Aorta (tissue), 5 donors: ENCODE data around the gene MYBPC2. TPM values are rescaled to one million over a fixed set of nuclear protein-coding genes. Genes with fewer than 3 reads are reported as not detected.

ENCODE experiments used
- ATAC-seq: fragments of 200-7000 bp; cut with Tn5 transposase; one replicate; pipeline ENCODE4 v1.9.1; 2022; ENCODE audit warnings: moderate library complexity; ENCODE audit not compliant: low FRiP score
- DNase-seq, 2 donors: peaks; one replicate each; pipeline ENCODE4 v3.0.0-alpha.2; 2020
- H3K27ac ChIP-seq, 2 donors: one replicate each; pipeline ENCODE4 v1.5.1; 2013; ENCODE audit warnings: low read length in 2 of 2, mild to moderate bottlenecking in 2 of 2, moderate library complexity in 2 of 2, control low read depth in 1 of 2, inconsistent platforms in 1 of 2, low read depth in 1 of 2
- H3K27me3 ChIP-seq, 2 donors: one replicate each; pipeline ENCODE4 v1.6.1; 2013; ENCODE audit warnings: control low read depth in 1 of 2, low read length in 1 of 2, mild to moderate bottlenecking in 1 of 2, moderate library complexity in 1 of 2; ENCODE audit not compliant: insufficient read depth in 2 of 2, control insufficient read depth in 1 of 2
- H3K36me3 ChIP-seq, 2 donors: one replicate each; pipeline ENCODE4 v1.6.1; 2013; ENCODE audit warnings: control low read depth in 1 of 2, low read length in 1 of 2, mild to moderate bottlenecking in 1 of 2; ENCODE audit not compliant: insufficient read depth in 2 of 2, control insufficient read depth in 1 of 2
- H3K4me1 ChIP-seq, 2 donors: one replicate each; pipeline ENCODE4 v1.6.1; 2013; ENCODE audit warnings: low read length in 2 of 2, control low read depth in 1 of 2, mild to moderate bottlenecking in 1 of 2, moderate library complexity in 1 of 2; ENCODE audit not compliant: insufficient read depth in 2 of 2, control insufficient read depth in 1 of 2
- H3K4me3 ChIP-seq, 2 donors: one replicate each; pipeline ENCODE4 v1.5.1; 2013; ENCODE audit warnings: low read length in 2 of 2, control low read depth in 1 of 2, mild to moderate bottlenecking in 1 of 2
- H3K9me3 ChIP-seq: one replicate; pipeline ENCODE4 v1.6.1; 2013; ENCODE audit warnings: mild to moderate bottlenecking, low read length; ENCODE audit not compliant: control insufficient read depth
- WGBS, 2 donors: extraction: QIAGEN DNeasy Blood & Tissue Kit; methylation state at CpG; one replicate each; pipeline ENCODE4 v1.1.7; 2013; 5-methylcytosine and 5-hydroxymethylcytosine counted together
- intact Hi-C, 2 donors: fragments of 100-400 bp; cut with DNase I; formaldehyde crosslinking; loops; one replicate each; pipeline versions ENCODE4 v1.14.2 to v1.15.0; 2022
- polyA plus RNA-seq, 2 donors: library from polyadenylated mRNA; stranded (reverse); fragments of 200-250 nt; gene quantifications; one replicate each; pipeline ENCODE4 v1.2.3, GENCODE V29; 2013
- total RNA-seq, 2 donors: library from RNA; stranded (reverse); fragmentation: NEBNext Ultra II Directional; extraction: Animal tissue kit (Norgen Biotek cat#: 25700); gene quantifications; one replicate each; pipeline ENCODE4 v1.2.1, GENCODE V29; 2021
- donor health status: healthy with polysubstance abuse.
- donor health status: Bipolar disorder and iron deficiency.
- donor health status: DM: no; HTN: no; CAD: no.
- donor health status: DM: no; HTN: no; CAD: no.
- donor health status: DM: yes; HTN: yes; CAD: no.

Gene MYBPC2
- total and polyA plus RNA-seq, 4 donors: 0.03 TPM; not detected in 3

GRCh38 chr19:50406156-50406820 is 26.4 kb upstream of the MYBPC2 start:
- no peak for ATAC-seq
- DNase-seq: no peak
- Histone ChIP-seq H3K27ac (no peak overlapping the region), H3K4me1 (no peaks in the 10 kb centered on the region), H3K9me3 (no peaks in the 10 kb centered on the region), H3K4me3 (no peak overlapping the region), H3K27me3 (no peaks in the 10 kb centered on the region), H3K36me3 (no peaks in the 10 kb centered on the region)
- 89 to 91% methylated on average over 22 of the region's 22 CpGs for WGBS, 2 donors
- intact Hi-C loops: no loop called here

- no peak overlapping the region for H3K27ac ChIP-seq
- no peaks in the 10 kb centered on the region for H3K9me3 ChIP-seq
- DNase-seq (no peak), ATAC-seq (no peak)
- no peaks in the 10 kb centered on the region for H3K4me1 ChIP-seq
- intact Hi-C loops: no loop called here
- H3K36me3 ChIP-seq: no peaks in the 10 kb centered on the region
- no peaks in the 10 kb centered on the region for H3K27me3 ChIP-seq
- 94 to 96% methylated on average over 19 of the region's 19 CpGs for WGBS, 2 donors
- H3K4me3 ChIP-seq: no peak overlapping the region
Measured at GRCh38 chr19:50406829-50407228, 25.9 kb upstream of the MYBPC2 start.

DNA sequence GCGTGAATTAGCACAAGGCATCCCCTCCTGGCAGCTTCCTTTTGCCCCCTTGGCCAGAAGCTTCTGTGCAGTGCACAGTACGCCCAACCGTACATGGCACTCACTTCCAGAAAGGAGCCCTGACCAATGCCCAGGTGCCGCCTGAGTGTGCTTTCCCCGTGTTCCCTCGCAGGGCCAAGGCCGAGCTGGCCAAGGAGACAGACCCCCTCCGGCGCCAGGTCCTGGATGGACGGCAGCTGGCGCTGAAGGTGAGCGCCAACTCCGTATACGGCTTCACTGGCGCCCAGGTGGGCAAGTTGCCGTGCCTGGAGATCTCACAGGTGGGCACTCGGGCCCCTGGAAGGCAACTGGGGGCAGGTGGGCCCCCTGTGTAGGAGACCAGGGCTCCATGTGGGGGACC is 23.3 kb upstream of the MYBPC2 start:
- no peak overlapping the region for H3K4me3 ChIP-seq
- no peaks in the 10 kb centered on the region for H3K9me3 ChIP-seq
- DNase-seq (no peak), ATAC-seq (no peak)
- H3K27me3 ChIP-seq: no peaks in the 10 kb centered on the region
- H3K4me1 ChIP-seq: no peaks in the 10 kb centered on the region
- 96 to 97% methylated on average over 17 of the region's 17 CpGs for WGBS, 2 donors
- intact Hi-C loops: no loop called here
- H3K36me3 ChIP-seq: no peaks in the 10 kb centered on the region
- H3K27ac ChIP-seq: no peak overlapping the region

GRCh38 chr19:50410109-50410508 is 22.6 kb upstream of the MYBPC2 start:
- H3K36me3 ChIP-seq: no peaks in the 10 kb centered on the region
- DNase-seq: no peak
- 86% methylated on average over 10 of the region's 10 CpGs for WGBS, 2 donors
- ATAC-seq: no peak
- no peak overlapping the region for H3K4me3 ChIP-seq
- H3K4me1 ChIP-seq: no peaks in the 10 kb centered on the region
- no peaks in the 10 kb centered on the region for H3K27me3 ChIP-seq
- H3K27ac ChIP-seq: no peak overlapping the region
- H3K9me3 ChIP-seq: no peaks in the 10 kb centered on the region
- intact Hi-C loops: no loop called here

DNA sequence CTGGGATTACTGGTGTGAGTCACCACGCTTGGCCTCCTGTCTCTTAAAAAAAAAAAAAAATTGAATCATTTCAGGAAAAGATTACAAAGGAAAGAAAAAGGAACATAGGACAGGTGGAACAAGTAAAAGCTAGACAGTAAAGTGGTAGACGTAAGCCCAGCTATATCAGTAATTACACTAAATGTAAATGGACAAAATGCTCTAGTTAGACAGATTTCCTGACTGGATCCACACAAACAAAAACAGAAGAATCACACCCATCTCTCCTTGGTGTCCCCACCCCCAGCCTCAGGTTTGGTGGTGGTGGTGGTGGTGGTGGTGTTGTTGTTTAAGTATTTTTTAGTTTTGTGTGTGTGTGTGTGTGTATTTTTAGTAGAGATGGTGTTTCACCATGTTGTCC is 20.3 kb upstream of the MYBPC2 start:
- DNase-seq (no peak), ATAC-seq (no peak)
- H3K4me1 ChIP-seq: no peaks in the 10 kb centered on the region
- 98% methylated on average over 2 of the region's 2 CpGs for WGBS, 2 donors
- H3K4me3 ChIP-seq: no peak overlapping the region
- H3K27me3 ChIP-seq: no peaks in the 10 kb centered on the region
- intact Hi-C loops: no loop called here
- H3K9me3 ChIP-seq: no peaks in the 10 kb centered on the region
- H3K36me3 ChIP-seq: no peaks in the 10 kb centered on the region
- no peak overlapping the region for H3K27ac ChIP-seq

GRCh38 chr19:50413096-50413495 is 19.6 kb upstream of the MYBPC2 start:
- Histone ChIP-seq H3K9me3 (no peaks in the 10 kb centered on the region), H3K36me3 (no peaks in the 10 kb centered on the region), H3K27me3 (no peaks in the 10 kb centered on the region), H3K4me1 (no peaks in the 10 kb centered on the region), H3K4me3 (no peak overlapping the region), H3K27ac (no peak overlapping the region)
- no peak for DNase-seq
- 93 to 97% methylated on average over 13 of the region's 13 CpGs for WGBS, 2 donors
- intact Hi-C loops: no loop called here
- ATAC-seq: no peak

GRCh38 chr19:50413531-50413930 is 19.2 kb upstream of the MYBPC2 start:
- Histone ChIP-seq H3K27ac (no peak overlapping the region), H3K4me3 (no peak overlapping the region), H3K27me3 (no peaks in the 10 kb centered on the region), H3K36me3 (no peaks in the 10 kb centered on the region), H3K9me3 (no peaks in the 10 kb centered on the region), H3K4me1 (no peaks in the 10 kb centered on the region)
- WGBS, 2 donors: 95 to 97% methylated on average over 21 of the region's 21 CpGs
- intact Hi-C loops: no loop called here
- no peak for DNase-seq
- no peak for ATAC-seq

DNA sequence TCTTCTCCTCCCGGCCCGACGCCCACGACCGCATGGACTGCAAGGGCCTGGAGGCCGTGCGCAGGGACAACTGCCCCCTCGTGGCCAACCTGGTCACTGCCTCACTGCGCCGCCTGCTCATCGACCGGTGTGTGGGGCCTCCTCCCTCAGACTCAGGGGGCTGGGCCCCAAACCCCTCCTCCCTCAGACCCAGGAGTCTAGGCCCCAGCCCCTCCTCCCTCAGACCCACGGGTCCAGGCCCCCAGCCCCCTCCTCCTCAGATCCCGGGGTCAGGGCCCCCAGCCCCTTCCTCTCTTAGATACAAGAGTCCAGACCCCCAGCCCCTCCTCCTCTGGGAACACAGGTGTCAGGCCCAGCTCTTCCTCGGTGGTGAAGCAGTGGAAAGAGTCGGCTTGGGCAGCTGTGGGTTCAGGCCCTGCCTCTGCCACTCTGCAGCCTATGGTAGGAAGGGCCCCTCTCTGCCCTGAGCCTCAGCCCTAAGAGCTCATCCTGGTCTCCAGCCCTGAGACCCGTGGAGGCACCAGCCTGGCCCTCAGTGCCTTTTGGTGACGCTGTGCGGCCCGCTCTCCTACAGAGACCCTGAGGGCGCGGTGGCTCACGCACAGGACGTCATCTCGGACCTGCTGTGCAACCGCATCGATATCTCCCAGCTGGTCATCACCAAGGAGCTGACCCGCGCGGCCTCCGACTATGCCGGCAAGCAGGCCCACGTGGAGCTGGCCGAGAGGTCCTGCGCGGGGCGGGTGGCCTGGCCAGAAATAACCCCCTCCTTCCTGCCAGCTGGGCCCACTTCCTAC is 17.6 kb upstream of the MYBPC2 start:
- peak; percentile 85 to 94 for DNase-seq

DNA sequence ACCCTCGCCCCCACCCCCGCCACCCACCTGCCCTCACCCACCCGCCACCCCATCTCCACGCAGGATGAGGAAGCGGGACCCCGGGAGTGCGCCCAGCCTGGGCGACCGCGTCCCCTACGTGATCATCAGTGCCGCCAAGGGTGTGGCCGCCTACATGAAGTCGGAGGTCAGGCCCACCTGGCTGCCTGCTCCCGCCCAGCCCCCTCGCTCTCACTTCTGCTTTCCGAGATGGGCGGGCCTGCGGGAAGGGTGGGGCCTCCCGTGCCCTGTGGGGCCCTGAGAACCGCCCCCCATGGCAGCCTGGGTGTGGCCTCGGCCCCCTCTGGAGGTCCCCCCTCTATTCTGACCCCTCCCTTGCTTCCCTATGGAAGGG is 17.0 kb upstream of the MYBPC2 start:
- Histone ChIP-seq H3K4me3 (no peak overlapping the region), H3K27ac (no peak overlapping the region), H3K36me3 (no peaks in the 10 kb centered on the region), H3K9me3 (no peaks in the 10 kb centered on the region), H3K4me1 (no peaks in the 10 kb centered on the region), H3K27me3 (no peaks in the 10 kb centered on the region)
- no peak for ATAC-seq
- 91% methylated on average over 20 to 22 of the region's 22 CpGs for WGBS, 2 donors
- no peak for DNase-seq
- intact Hi-C loops: loop anchor here (2.0 kb wide), 3 partner anchors 47 to 59 kb away; no protein-coding TSS in a partner anchor

More for the DNA sequence above, 17.6 kb upstream of the MYBPC2 start:
- intact Hi-C loops: loop anchor here (2.0 kb wide), 3 partner anchors 46 to 58 kb away; no protein-coding TSS in a partner anchor
- Histone ChIP-seq H3K4me3 (no peak overlapping the region), H3K27me3 (no peaks in the 10 kb centered on the region), H3K4me1 (no peaks in the 10 kb centered on the region), H3K27ac (no peak overlapping the region), H3K9me3 (no peaks in the 10 kb centered on the region), H3K36me3 (no peaks in the 10 kb centered on the region)
- ATAC-seq: peak; percentile 70
- WGBS, 2 donors: 55 to 57% methylated on average over 32 to 37 of the region's 37 CpGs
